K562 (cell line): ENCODE results near the gene ZNF837. TPM values are rescaled to one million over a fixed set of nuclear protein-coding genes. Genes with fewer than 3 reads are reported as not detected.

ENCODE experiments used
- ELF4 ChIP-seq: fragments of 450-650 bp; formaldehyde crosslinking; IDR thresholded peaks from 2 replicates; pipeline ENCODE4 v1.4.0; 2022; ENCODE audit warnings: missing genetic modification characterization
- ETV5 ChIP-seq: sonication (generic); formaldehyde crosslinking; IDR thresholded peaks from 2 replicates; pipeline ENCODE4 v1.4.0; 2020; ENCODE audit warnings: low read depth, mild to moderate bottlenecking, missing genetic modification reagents
- HOXB6 ChIP-seq: fragments of 250-450 bp; sonication (Bioruptor Pico); IDR thresholded peaks from 2 replicates; pipeline ENCODE4 v1.5.1; 2022; ENCODE audit warnings: mild to moderate bottlenecking, borderline replicate concordance
- POLR2AphosphoS5 ChIP-seq: IDR thresholded peaks from 2 replicates; pipeline ENCODE4 v1.6.1; 2011; ENCODE audit warnings: mild to moderate bottlenecking, low read depth, low read length, moderate library complexity; ENCODE audit not compliant: control insufficient read depth, insufficient read depth
- POLR3A ChIP-seq: IDR thresholded peaks from 2 replicates; pipeline ENCODE4 v1.6.1; 2011; ENCODE audit warnings: borderline replicate concordance, mild to moderate bottlenecking, moderate library complexity; ENCODE audit not compliant: insufficient read length, insufficient read depth; ENCODE audit errors: extremely low read depth
- RFX5 ChIP-seq: IDR thresholded peaks from 2 replicates; pipeline ENCODE4 v1.6.1; 2011; ENCODE audit warnings: low read depth, mild to moderate bottlenecking, improper control_type of control experiment, low read length
- SETDB1 ChIP-seq: IDR thresholded peaks from one replicate; pipeline ENCODE4 v1.6.1; 2012; ENCODE audit warnings: low read length, control low read depth, inconsistent platforms
- SMAD4 ChIP-seq: fragments of 250-450 bp; sonication (Bioruptor Pico); conservative IDR thresholded peaks from 2 replicates; pipeline ENCODE4 v1.8.0; 2021; ENCODE audit warnings: inconsistent platforms, mild to moderate bottlenecking, moderate library complexity
- TCFL5 ChIP-seq: fragments of 250-450 bp; sonication (Bioruptor Pico); conservative IDR thresholded peaks from 2 replicates; pipeline ENCODE4 v1.6.1; 2021; ENCODE audit warnings: mild to moderate bottlenecking, moderate library complexity, matching md5 sums
- TEAD1 ChIP-seq, 2 experiments: fragments of 450-650 bp in 1 of 2; sonication (generic) in 1 of 2; formaldehyde crosslinking; IDR thresholded peaks; 2 replicates each; pipeline versions ENCODE4 v1.4.0 to v1.8.0; 2020 to 2022; ENCODE audit warnings: mild to moderate bottlenecking in 2 of 2, missing genetic modification reagents in 1 of 2
- U2AF2 ChIP-seq: fragments of 200-400 bp; formaldehyde crosslinking; optimal IDR thresholded peaks from 2 replicates; pipeline ENCODE3; 2017; ENCODE audit warnings: low read depth, mild to moderate bottlenecking, low read length
- UBTF ChIP-seq, 2 experiments: IDR thresholded peaks; 2 replicates each; pipeline ENCODE4 v1.6.1; 2012; ENCODE audit warnings: improper control_type of control experiment in 2 of 2, low read depth in 2 of 2, low read length in 2 of 2, borderline replicate concordance in 1 of 2
- ZNF232 ChIP-seq: sonication (generic); formaldehyde crosslinking; IDR thresholded peaks from 2 replicates; pipeline ENCODE4 v1.8.0; 2022; ENCODE audit warnings: mild to moderate bottlenecking, missing genetic modification reagents
- polyA plus RNA-seq, 8 experiments: library from polyadenylated mRNA; depleted of rRNA in 4 of 8; stranded (reverse) in 5 of 8; unstranded in 3 of 8; fragments of >200 nt; fragmentation: Nextera tagmentation in 2 of 8; fragmentation: Illumina TruSeq in 1 of 8; extraction: Ambion mirVana in 2 of 8; extraction: Trizol in 1 of 8; gene quantifications; 2 replicates each; pipeline versions ENCODE4 v1.2.1 to v1.2.3, GENCODE V29; 2011 to 2014; ENCODE audit warnings: inconsistent platforms in 1 of 8, missing spikeins in 1 of 8
- total RNA-seq, 7 experiments: library from RNA; depleted of rRNA in 6 of 7; stranded (reverse); fragments of >200 nt in 6 of 7; fragmentation: Illumina TruSeq in 2 of 7; extraction: Trizol in 2 of 7; gene quantifications; 2 replicates each; pipeline versions ENCODE4 v1.2.1 to v1.2.3, GENCODE V29; 2011 to 2021; ENCODE audit warnings: low replicate concordance in 1 of 7
- TF ChIP-seq, protein P1 (sequence below): fragments of 450-650 bp; IDR thresholded peaks from 2 replicates; pipeline ENCODE4 v1.6.1; 2018; ENCODE audit warnings: mild to moderate bottlenecking, low read depth; ENCODE audit not compliant: partially characterized antibody
- TF ChIP-seq, protein P2 (sequence below): fragments of 450-650 bp; IDR thresholded peaks from 2 replicates; pipeline ENCODE4 v1.6.1; 2018; ENCODE audit not compliant: partially characterized antibody
- TF ChIP-seq, protein P3 (sequence below), 2 experiments: IDR thresholded peaks; 2 replicates each; pipeline ENCODE4 v1.6.1; 2011; ENCODE audit warnings: borderline replicate concordance in 1 of 2, control low read depth in 1 of 2, low read depth in 1 of 2, low read length in 1 of 2, mild to moderate bottlenecking in 1 of 2, mixed read lengths in 1 of 2, moderate library complexity in 1 of 2; ENCODE audit not compliant: insufficient read depth in 1 of 2, insufficient read length in 1 of 2, poor library complexity in 1 of 2, severe bottlenecking in 1 of 2; ENCODE audit errors: extremely low read depth in 1 of 2

The ZNF837 gene
- total and polyA plus RNA-seq, 9 of the 15 experiments (the other 6 are each of a cell fraction or from before 2014, with no cell fraction given), result 0.11 to 2.1 (median 0.57) TPM; not detected in 4

- TF ChIP-seq TCFL5 (CRISPR knock-in tag), result no peak
- TF ChIP-seq U2AF2, result no peak
- TF ChIP-seq ZNF232 (CRISPR knock-in tag), result no peak
- peak in 1 of 2 experiments; percentile 76; a peak in 2 of 4 replicates for TF ChIP-seq TEAD1 (CRISPR knock-in tag; IDR thresholded peaks at IDR 0.05)
- TF ChIP-seq ELF4 (CRISPR knock-in tag), result peak; percentile 34; the same call in 1 of the 2 replicates
- TF ChIP-seq, protein P1, sequence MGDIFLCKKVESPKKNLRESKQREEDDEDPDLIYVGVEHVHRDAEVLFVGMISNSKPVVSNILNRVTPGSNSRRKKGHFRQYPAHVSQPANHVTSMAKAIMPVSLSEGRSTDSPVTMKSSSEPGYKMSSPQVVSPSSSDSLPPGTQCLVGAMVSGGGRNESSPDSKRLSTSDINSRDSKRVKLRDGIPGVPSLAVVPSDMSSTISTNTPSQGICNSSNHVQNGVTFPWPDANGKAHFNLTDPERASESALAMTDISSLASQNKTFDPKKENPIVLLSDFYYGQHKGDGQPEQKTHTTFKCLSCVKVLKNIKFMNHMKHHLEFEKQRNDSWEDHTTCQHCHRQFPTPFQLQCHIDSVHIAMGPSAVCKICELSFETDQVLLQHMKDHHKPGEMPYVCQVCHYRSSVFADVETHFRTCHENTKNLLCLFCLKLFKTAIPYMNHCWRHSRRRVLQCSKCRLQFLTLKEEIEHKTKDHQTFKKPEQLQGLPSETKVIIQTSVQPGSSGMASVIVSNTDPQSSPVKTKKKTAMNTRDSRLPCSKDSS, result no peak
- TF ChIP-seq, protein P2, sequence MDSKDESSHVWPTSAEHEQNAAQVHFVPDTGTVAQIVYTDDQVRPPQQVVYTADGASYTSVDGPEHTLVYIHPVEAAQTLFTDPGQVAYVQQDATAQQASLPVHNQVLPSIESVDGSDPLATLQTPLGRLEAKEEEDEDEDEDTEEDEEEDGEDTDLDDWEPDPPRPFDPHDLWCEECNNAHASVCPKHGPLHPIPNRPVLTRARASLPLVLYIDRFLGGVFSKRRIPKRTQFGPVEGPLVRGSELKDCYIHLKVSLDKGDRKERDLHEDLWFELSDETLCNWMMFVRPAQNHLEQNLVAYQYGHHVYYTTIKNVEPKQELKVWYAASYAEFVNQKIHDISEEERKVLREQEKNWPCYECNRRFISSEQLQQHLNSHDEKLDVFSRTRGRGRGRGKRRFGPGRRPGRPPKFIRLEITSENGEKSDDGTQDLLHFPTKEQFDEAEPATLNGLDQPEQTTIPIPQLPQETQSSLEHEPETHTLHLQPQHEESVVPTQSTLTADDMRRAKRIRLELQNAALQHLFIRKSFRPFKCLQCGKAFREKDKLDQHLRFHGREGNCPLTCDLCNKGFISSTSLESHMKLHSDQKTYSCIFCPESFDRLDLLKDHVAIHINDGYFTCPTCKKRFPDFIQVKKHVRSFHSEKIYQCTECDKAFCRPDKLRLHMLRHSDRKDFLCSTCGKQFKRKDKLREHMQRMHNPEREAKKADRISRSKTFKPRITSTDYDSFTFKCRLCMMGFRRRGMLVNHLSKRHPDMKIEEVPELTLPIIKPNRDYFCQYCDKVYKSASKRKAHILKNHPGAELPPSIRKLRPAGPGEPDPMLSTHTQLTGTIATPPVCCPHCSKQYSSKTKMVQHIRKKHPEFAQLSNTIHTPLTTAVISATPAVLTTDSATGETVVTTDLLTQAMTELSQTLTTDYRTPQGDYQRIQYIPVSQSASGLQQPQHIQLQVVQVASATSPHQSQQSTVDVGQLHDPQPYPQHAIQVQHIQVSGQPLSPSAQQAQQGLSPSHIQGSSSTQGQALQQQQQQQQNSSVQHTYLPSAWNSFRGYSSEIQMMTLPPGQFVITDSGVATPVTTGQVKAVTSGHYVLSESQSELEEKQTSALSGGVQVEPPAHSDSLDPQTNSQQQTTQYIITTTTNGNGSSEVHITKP, result peak; percentile 70
- TF ChIP-seq ETV5 (CRISPR knock-in tag), result no peak
- no peak for TF ChIP-seq UBTF (IDR thresholded peaks at IDR 0.05; ENCODE audit: borderline replicate concordance in 1 of 2, low read depth in 2 of 2, low read length in 2 of 2)
- peak; percentile 89 for TF ChIP-seq POLR2AphosphoS5
- peak; percentile 23 for TF ChIP-seq SMAD4
- no peak for TF ChIP-seq HOXB6 (CRISPR knock-in tag)
- TF ChIP-seq POLR3A, result no peak
- peak; percentile 96 for TF ChIP-seq RFX5
- TF ChIP-seq SETDB1, result no peak
- TF ChIP-seq, protein P3, sequence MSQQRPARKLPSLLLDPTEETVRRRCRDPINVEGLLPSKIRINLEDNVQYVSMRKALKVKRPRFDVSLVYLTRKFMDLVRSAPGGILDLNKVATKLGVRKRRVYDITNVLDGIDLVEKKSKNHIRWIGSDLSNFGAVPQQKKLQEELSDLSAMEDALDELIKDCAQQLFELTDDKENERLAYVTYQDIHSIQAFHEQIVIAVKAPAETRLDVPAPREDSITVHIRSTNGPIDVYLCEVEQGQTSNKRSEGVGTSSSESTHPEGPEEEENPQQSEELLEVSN (IDR thresholded peaks at IDR 0.05; ENCODE audit: borderline replicate concordance in 1 of 2, extremely low read depth in 1 of 2, insufficient read depth in 1 of 2, insufficient read length in 1 of 2, low read depth in 1 of 2, low read length in 1 of 2, poor library complexity in 1 of 2, severe bottlenecking in 1 of 2), result peak; percentile 96 to 99
These were observed 20.3 kb upstream of the ZNF837 start (continued) for GRCh38 chr19:58400916-58401839.
